ENCODE results near the gene RND1. TPM values are rescaled to one million over a fixed set of nuclear protein-coding genes. Genes with fewer than 3 reads are reported as not detected.

RND1 gene
- polyA plus RNA-seq, 3 donors: 0.40 to 0.49 TPM; not detected in 1

GRCh38 chr12:48868451-48868850 is 2.8 kb upstream of the RND1 start:
- no peak for DNase-seq
- no peaks in the 10 kb centered on the region for H3K9me3 Mint-ChIP-seq
- intact Hi-C loops (cut with micrococcal nuclease): no loop called here
- TF ChIP-seq CTCF (IDR thresholded peaks at IDR 0.05): no peak
- Histone ChIP-seq H3K4me2 (replicated peaks; ENCODE audit: extremely low read depth, low read length, poor library complexity, severe bottlenecking) (no peak overlapping the region), H4K20me1 (ENCODE audit: insufficient read depth, low read length) (no peaks in the 10 kb centered on the region), H3K9me3 (replicated peaks in 1 of 2; ENCODE audit: control insufficient read depth in 1 of 2, insufficient read depth in 1 of 2, low read length in 2 of 2) (no peaks in the 10 kb centered on the region), H3K9ac (ENCODE audit: insufficient read depth, low read length, poor library complexity, severe bottlenecking) (no peak overlapping the region), H3K4me3 (replicated peaks in 1 of 3; ENCODE audit: low read depth in 2 of 3, low read length in 3 of 3) (no peak overlapping the region), H3K36me3 (replicated peaks in 1 of 2; ENCODE audit: control insufficient read depth in 1 of 2, insufficient read depth in 2 of 2, low read length in 2 of 2) (no peaks in the 10 kb centered on the region), H3K4me1 (ENCODE audit: control insufficient read depth in 1 of 2, insufficient read depth in 2 of 2, low read length in 2 of 2) (peaks cover 22 to 23% of the 10 kb centered on the region in 2 donors), H2AFZ (ENCODE audit: insufficient read depth, low read depth, low read length, poor library complexity, severe bottlenecking) (no peak overlapping the region), H3K27ac (ENCODE audit: low read depth in 1 of 2, low read length in 2 of 2) (no peak overlapping the region), H3K27me3 (ENCODE audit: control insufficient read depth in 2 of 2, insufficient read depth in 2 of 2, low read length in 2 of 2) (peaks cover 10 to 19% of the 10 kb centered on the region in 2 donors), H3K79me2 (ENCODE audit: insufficient read depth, low read length) (no peaks in the 10 kb centered on the region)
- peaks cover 22 to 31% (median 27%) of the 10 kb centered on the region in 3 donors for H3K27me3 Mint-ChIP-seq (ENCODE audit: low read depth in 3 of 3)
- no peak overlapping the region for H3K27ac Mint-ChIP-seq
- H3K4me1 Mint-ChIP-seq: peaks cover 26% of the 10 kb centered on the region
- no peak overlapping the region for H3K4me3 Mint-ChIP-seq
- no CpG with 5 or more reads among the region's 2 CpGs for WGBS (ENCODE audit: insufficient coverage)
- H3K36me3 Mint-ChIP-seq: no peaks in the 10 kb centered on the region

- no peaks in the 10 kb centered on the region for H3K36me3 ChIP-seq (replicated peaks in 1 of 2; ENCODE audit: control insufficient read depth in 1 of 2, insufficient read depth in 2 of 2, low read length in 2 of 2)
- peaks cover 26 to 34% (median 31%) of the 10 kb centered on the region in 3 donors for H3K27me3 Mint-ChIP-seq (ENCODE audit: low read depth in 3 of 3)
- H3K79me2 ChIP-seq (ENCODE audit: insufficient read depth, low read length): no peaks in the 10 kb centered on the region
- H3K27ac ChIP-seq (ENCODE audit: low read depth in 1 of 2, low read length in 2 of 2): no peak overlapping the region
- no peak for TF ChIP-seq CTCF (IDR thresholded peaks at IDR 0.05)
- peaks cover 22 to 23% of the 10 kb centered on the region in 2 donors for H3K4me1 ChIP-seq (ENCODE audit: control insufficient read depth in 1 of 2, insufficient read depth in 2 of 2, low read length in 2 of 2)
- peak overlapping the region; percentile 82 for H3K4me2 ChIP-seq (replicated peaks; ENCODE audit: extremely low read depth, low read length, poor library complexity, severe bottlenecking)
- H3K9me3 ChIP-seq (replicated peaks in 1 of 2; ENCODE audit: control insufficient read depth in 1 of 2, insufficient read depth in 1 of 2, low read length in 2 of 2): no peaks in the 10 kb centered on the region
- H2AFZ ChIP-seq (ENCODE audit: insufficient read depth, low read depth, low read length, poor library complexity, severe bottlenecking): peak overlapping the region; percentile 86
- 44% methylated on average over 2 of the region's 6 CpGs for WGBS (ENCODE audit: insufficient coverage)
- H3K4me1 Mint-ChIP-seq: peaks cover 28% of the 10 kb centered on the region
- peaks cover 14 to 24% of the 10 kb centered on the region in 2 donors for H3K27me3 ChIP-seq (ENCODE audit: control insufficient read depth in 2 of 2, insufficient read depth in 2 of 2, low read length in 2 of 2)
- H3K9me3 Mint-ChIP-seq: peaks cover 0 to 2% (median 0%) of the 10 kb centered on the region in 7 donors
- no peaks in the 10 kb centered on the region for H4K20me1 ChIP-seq (ENCODE audit: insufficient read depth, low read length)
- intact Hi-C loops (cut with micrococcal nuclease): no loop called here
- no peak for DNase-seq
- H3K9ac ChIP-seq (ENCODE audit: insufficient read depth, low read length, poor library complexity, severe bottlenecking): peak overlapping the region; percentile 34
- peak overlapping the region; percentile 92 to 98 for H3K4me3 Mint-ChIP-seq
- H3K27ac Mint-ChIP-seq: peak overlapping the region in 3 of 7 donors; percentile 1 to 51 (median 3)
- H3K4me3 ChIP-seq (replicated peaks in 1 of 3; ENCODE audit: low read depth in 2 of 3, low read length in 3 of 3): peak overlapping the region; percentile 42 to 77 (median 54)
- no peaks in the 10 kb centered on the region for H3K36me3 Mint-ChIP-seq
Observed at GRCh38 chr12:48866052-48866711, 512 bp upstream of the RND1 start.

Measured in CD14-positive monocyte (primary cell).